ENCODE measurements around the gene AURKB.

The AURKB gene

GRCh38 chr17:8162233-8162996, 48.0 kb downstream of the AURKB start, which contains the start of gene VAMP2:
Gene VAMP2 (minus strand): TSS chr17:8162948. CDS start chr17:8162879, 69 bp downstream.
- H3K4me1 ChIP-seq (ENCODE audit: control insufficient read depth in 5 of 5, insufficient read depth in 5 of 5, low read length in 5 of 5), result peaks cover 10 to 52% (median 46%) of the 10 kb centered on the region in 5 donors

GRCh38 chr17:8161289-8162232, 48.8 kb downstream of the AURKB start:
- Histone ChIP-seq H3K4me1 (ENCODE audit: control insufficient read depth in 5 of 5, insufficient read depth in 5 of 5, low read length in 5 of 5) (peaks cover 16 to 58% (median 51%) of the 10 kb centered on the region in 5 donors), H3K27ac (ENCODE audit: low read depth, low read length) (peak overlapping the region; percentile 93), H3K4me3 (ENCODE audit: low read depth in 1 of 5, low read length in 5 of 5) (peak overlapping the region; percentile 84 to 97 (median 92)), H3K9me3 (ENCODE audit: control insufficient read depth in 5 of 5, low read length in 5 of 5) (peaks cover 0 to under 1% (median 0%) of the 10 kb centered on the region in 5 donors), H3K36me3 (ENCODE audit: control insufficient read depth in 5 of 5, insufficient read depth in 5 of 5, low read length in 5 of 5) (peaks cover 2 to 29% (median 25%) of the 10 kb centered on the region in 5 donors), H3K27me3 (ENCODE audit: control insufficient read depth in 5 of 5, insufficient read depth in 4 of 5, low read length in 5 of 5) (peaks cover 0 to 2% (median 0%) of the 10 kb centered on the region in 5 donors), H3K9ac (ENCODE audit: low read length in 5 of 5) (peak overlapping the region; percentile 77 to 99 (median 86))

More at GRCh38 chr17:8162233-8162996, 48.0 kb downstream of the AURKB start, which contains the start of gene VAMP2:
- peak within 1 kb of the TSS; percentile 93 for H3K27ac ChIP-seq (ENCODE audit: low read depth, low read length)
- H3K36me3 ChIP-seq (ENCODE audit: control insufficient read depth in 5 of 5, insufficient read depth in 5 of 5, low read length in 5 of 5), result peaks cover 2 to 29% (median 25%) of the 10 kb centered on the region in 5 donors
- no peaks in the 10 kb centered on the region for H3K9me3 ChIP-seq (ENCODE audit: control insufficient read depth in 5 of 5, low read length in 5 of 5)
- peak within 1 kb of the TSS; percentile 84 to 97 (median 92) for H3K4me3 ChIP-seq (ENCODE audit: low read depth in 1 of 5, low read length in 5 of 5)
- H3K9ac ChIP-seq (ENCODE audit: low read length in 5 of 5), result peak within 1 kb of the TSS; percentile 77 to 99 (median 86)
- no peaks in the 10 kb centered on the region for H3K27me3 ChIP-seq (ENCODE audit: control insufficient read depth in 5 of 5, insufficient read depth in 4 of 5, low read length in 5 of 5)

GRCh38 chr17:8160741-8161221, 49.6 kb downstream of the AURKB start:
- Histone ChIP-seq H3K27ac (ENCODE audit: low read depth, low read length) (peak overlapping the region; percentile 93), H3K4me3 (ENCODE audit: low read depth in 1 of 5, low read length in 5 of 5) (peak overlapping the region in 2 of 5 donors; percentile 3 to 8), H3K27me3 (ENCODE audit: control insufficient read depth in 5 of 5, insufficient read depth in 4 of 5, low read length in 5 of 5) (peaks cover 0 to 5% (median 0%) of the 10 kb centered on the region in 5 donors), H3K9me3 (ENCODE audit: control insufficient read depth in 5 of 5, low read length in 5 of 5) (peaks cover 0 to 2% (median 0%) of the 10 kb centered on the region in 5 donors), H3K4me1 (ENCODE audit: control insufficient read depth in 5 of 5, insufficient read depth in 5 of 5, low read length in 5 of 5) (peaks cover 22 to 61% (median 51%) of the 10 kb centered on the region in 5 donors), H3K9ac (ENCODE audit: low read length in 5 of 5) (peak overlapping the region in 4 of 5 donors; percentile 5 to 99 (median 68)), H3K36me3 (ENCODE audit: control insufficient read depth in 5 of 5, insufficient read depth in 5 of 5, low read length in 5 of 5) (peaks cover 2 to 29% (median 25%) of the 10 kb centered on the region in 5 donors)

- H3K9me3 ChIP-seq (ENCODE audit: control insufficient read depth in 5 of 5, low read length in 5 of 5), result peaks cover 0 to 2% (median 0%) of the 10 kb centered on the region in 5 donors
- H3K27me3 ChIP-seq (ENCODE audit: control insufficient read depth in 5 of 5, insufficient read depth in 4 of 5, low read length in 5 of 5), result peaks cover 0 to 5% (median 0%) of the 10 kb centered on the region in 5 donors
- H3K27ac ChIP-seq (ENCODE audit: low read depth, low read length), result peak overlapping the region; percentile 93
- peaks cover 22 to 67% (median 56%) of the 10 kb centered on the region in 5 donors for H3K4me1 ChIP-seq (ENCODE audit: control insufficient read depth in 5 of 5, insufficient read depth in 5 of 5, low read length in 5 of 5)
- H3K36me3 ChIP-seq (ENCODE audit: control insufficient read depth in 5 of 5, insufficient read depth in 5 of 5, low read length in 5 of 5), result peaks cover 2 to 29% (median 25%) of the 10 kb centered on the region in 5 donors
- H3K9ac ChIP-seq (ENCODE audit: low read length in 5 of 5), result no peak overlapping the region
- H3K4me3 ChIP-seq (ENCODE audit: low read depth in 1 of 5, low read length in 5 of 5), result no peak overlapping the region
Measured at GRCh38 chr17:8160224-8160577, 50.2 kb downstream of the AURKB start.

- Histone ChIP-seq H3K36me3 (ENCODE audit: control insufficient read depth in 5 of 5, insufficient read depth in 5 of 5, low read length in 5 of 5) (peaks cover 2 to 29% (median 25%) of the 10 kb centered on the region in 5 donors), H3K9ac (ENCODE audit: low read length in 5 of 5) (peak overlapping the region in 1 of 5 donors; percentile 13), H3K9me3 (ENCODE audit: control insufficient read depth in 5 of 5, low read length in 5 of 5) (peaks cover 0 to 2% (median 0%) of the 10 kb centered on the region in 5 donors), H3K27ac (ENCODE audit: low read depth, low read length) (peak overlapping the region; percentile 93), H3K4me3 (ENCODE audit: low read depth in 1 of 5, low read length in 5 of 5) (no peak overlapping the region), H3K4me1 (ENCODE audit: control insufficient read depth in 5 of 5, insufficient read depth in 5 of 5, low read length in 5 of 5) (peaks cover 21 to 68% (median 59%) of the 10 kb centered on the region in 5 donors), H3K27me3 (ENCODE audit: control insufficient read depth in 5 of 5, insufficient read depth in 4 of 5, low read length in 5 of 5) (peaks cover 0 to 5% (median 0%) of the 10 kb centered on the region in 5 donors)
Measured at GRCh38 chr17:8159459-8160223, 50.7 kb downstream of the AURKB start.

- Histone ChIP-seq H3K9me3 (ENCODE audit: control insufficient read depth in 5 of 5, low read length in 5 of 5) (peaks cover 0 to 2% (median 0%) of the 10 kb centered on the region in 5 donors), H3K4me3 (ENCODE audit: low read depth in 1 of 5, low read length in 5 of 5) (no peak overlapping the region), H3K27me3 (ENCODE audit: control insufficient read depth in 5 of 5, insufficient read depth in 4 of 5, low read length in 5 of 5) (peaks cover 0 to 5% (median 0%) of the 10 kb centered on the region in 5 donors), H3K27ac (ENCODE audit: low read depth, low read length) (no peak overlapping the region), H3K4me1 (ENCODE audit: control insufficient read depth in 5 of 5, insufficient read depth in 5 of 5, low read length in 5 of 5) (peaks cover 17 to 67% (median 57%) of the 10 kb centered on the region in 5 donors), H3K9ac (ENCODE audit: low read length in 5 of 5) (no peak overlapping the region), H3K36me3 (ENCODE audit: control insufficient read depth in 5 of 5, insufficient read depth in 5 of 5, low read length in 5 of 5) (peaks cover 2 to 29% (median 25%) of the 10 kb centered on the region in 5 donors)
Measured at GRCh38 chr17:8159032-8159400, 51.4 kb downstream of the AURKB start.

- Histone ChIP-seq H3K36me3 (ENCODE audit: control insufficient read depth in 5 of 5, insufficient read depth in 5 of 5, low read length in 5 of 5) (peaks cover 2 to 29% (median 25%) of the 10 kb centered on the region in 5 donors), H3K27ac (ENCODE audit: low read depth, low read length) (peak overlapping the region; percentile 90), H3K4me3 (ENCODE audit: low read depth in 1 of 5, low read length in 5 of 5) (peak overlapping the region in 3 of 5 donors; percentile 22 to 44 (median 44)), H3K9me3 (ENCODE audit: control insufficient read depth in 5 of 5, low read length in 5 of 5) (peaks cover 0 to 2% (median 0%) of the 10 kb centered on the region in 5 donors), H3K4me1 (ENCODE audit: control insufficient read depth in 5 of 5, insufficient read depth in 5 of 5, low read length in 5 of 5) (peaks cover 18 to 67% (median 57%) of the 10 kb centered on the region in 5 donors), H3K27me3 (ENCODE audit: control insufficient read depth in 5 of 5, insufficient read depth in 4 of 5, low read length in 5 of 5) (peaks cover 0 to 5% (median 0%) of the 10 kb centered on the region in 5 donors), H3K9ac (ENCODE audit: low read length in 5 of 5) (peak overlapping the region in 2 of 5 donors; percentile 3 to 68)
Measured at GRCh38 chr17:8158267-8159031, 51.9 kb downstream of the AURKB start.

GRCh38 chr17:8156246-8156992, 54.0 kb downstream of the AURKB start:
- Histone ChIP-seq H3K9me3 (ENCODE audit: control insufficient read depth in 5 of 5, low read length in 5 of 5) (peaks cover 0 to 2% (median 0%) of the 10 kb centered on the region in 5 donors), H3K9ac (ENCODE audit: low read length in 5 of 5) (peak overlapping the region; percentile 88 to 99 (median 95)), H3K4me1 (ENCODE audit: control insufficient read depth in 5 of 5, insufficient read depth in 5 of 5, low read length in 5 of 5) (peaks cover 23 to 72% (median 58%) of the 10 kb centered on the region in 5 donors), H3K4me3 (ENCODE audit: low read depth in 1 of 5, low read length in 5 of 5) (peak overlapping the region; percentile 97 to 100 (median 100)), H3K27ac (ENCODE audit: low read depth, low read length) (peak overlapping the region; percentile 99), H3K27me3 (ENCODE audit: control insufficient read depth in 5 of 5, insufficient read depth in 4 of 5, low read length in 5 of 5) (peaks cover 0 to 5% (median 0%) of the 10 kb centered on the region in 5 donors), H3K36me3 (ENCODE audit: control insufficient read depth in 5 of 5, insufficient read depth in 5 of 5, low read length in 5 of 5) (peaks cover 2 to 28% (median 23%) of the 10 kb centered on the region in 5 donors)

All from subcutaneous abdominal adipose tissue (tissue), 5 donors.